Measurements from ENCODE around the gene CCDC149.

The CCDC149 gene

DNA sequence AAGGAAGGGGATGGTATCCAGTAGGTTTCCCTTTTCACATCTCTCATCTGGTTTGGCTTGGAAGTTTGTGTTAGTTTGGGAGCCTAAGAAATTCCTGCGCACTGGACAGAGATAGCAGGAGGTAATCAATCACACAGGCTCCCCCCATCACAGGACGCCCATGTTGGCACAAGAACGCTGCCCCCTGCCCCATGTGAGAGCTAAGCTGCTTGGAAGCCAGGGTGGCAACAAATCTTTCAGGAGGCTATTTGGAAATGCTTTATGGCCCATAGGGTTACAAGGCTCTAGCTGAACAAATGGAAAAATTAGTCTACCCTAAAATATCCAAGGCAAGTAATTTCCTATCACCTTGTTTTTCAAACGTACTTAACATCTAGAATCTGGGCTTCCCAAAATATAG lies 63.5 kb downstream of the CCDC149 start:
- Histone ChIP-seq H3K4me3 (ENCODE audit: low read depth, low read length, poor library complexity, severe bottlenecking) (no peak overlapping the region), H3K9me3 (ENCODE audit: low read length) (no peaks in the 10 kb centered on the region), H3K36me3 (ENCODE audit: insufficient read depth, low read length) (no peaks in the 10 kb centered on the region), H3K4me1 (ENCODE audit: insufficient read depth, low read length, severe bottlenecking) (no peaks in the 10 kb centered on the region), H3F3A (ENCODE audit: insufficient read depth, low read length) (no peaks in the 10 kb centered on the region), H3K79me2 (ENCODE audit: insufficient read depth, low read length) (no peaks in the 10 kb centered on the region), H2AFZ (ENCODE audit: low read length) (no peak overlapping the region), H3K9me2 (ENCODE audit: low read depth, low read length) (no peaks in the 10 kb centered on the region), H3K9ac (ENCODE audit: low read length) (no peak overlapping the region), H4K20me1 (ENCODE audit: insufficient read depth, low read length) (no peaks in the 10 kb centered on the region), H3K4me2 (ENCODE audit: low read length) (no peak overlapping the region), H3K27me3 (ENCODE audit: insufficient read depth, low read length) (no peaks in the 10 kb centered on the region), H3K27ac (ENCODE audit: low read depth, low read length, poor library complexity, severe bottlenecking) (no peak overlapping the region)
- TF ChIP-seq CTCF (IDR thresholded peaks at IDR 0.05; ENCODE audit: low read length), result no peak
- TF ChIP-seq EZH2 (IDR thresholded peaks at IDR 0.05; ENCODE audit: borderline replicate concordance, low read length), result no peak

DNA sequence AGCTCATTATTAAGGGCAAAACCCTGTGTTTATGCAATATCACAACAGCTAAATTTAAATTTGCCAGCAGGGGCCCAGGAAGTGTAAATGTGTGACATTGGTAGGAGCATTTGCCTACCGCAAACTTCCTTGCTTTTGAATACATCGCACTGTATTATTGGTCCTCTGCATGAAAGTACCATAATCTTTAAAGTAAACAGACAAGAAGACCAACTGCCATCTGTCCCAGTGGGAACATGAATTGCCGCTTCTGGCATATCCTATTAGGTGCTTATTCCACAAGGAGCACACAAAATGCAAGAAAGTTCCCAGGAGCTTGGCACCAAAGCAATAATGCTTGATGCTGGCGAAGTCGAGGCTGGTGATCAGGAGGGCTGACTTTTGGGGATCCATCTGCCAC lies 66.1 kb downstream of the CCDC149 start:
- no peak overlapping the region for H3K4me2 ChIP-seq (ENCODE audit: low read length)
- H3K4me1 ChIP-seq (ENCODE audit: insufficient read depth, low read length, severe bottlenecking), result no peaks in the 10 kb centered on the region
- H4K20me1 ChIP-seq (ENCODE audit: insufficient read depth, low read length), result no peaks in the 10 kb centered on the region
- H3K9me2 ChIP-seq (ENCODE audit: low read depth, low read length), result no peaks in the 10 kb centered on the region
- no peaks in the 10 kb centered on the region for H3K27me3 ChIP-seq (ENCODE audit: insufficient read depth, low read length)
- H3K36me3 ChIP-seq (ENCODE audit: insufficient read depth, low read length), result no peaks in the 10 kb centered on the region
- H3K9ac ChIP-seq (ENCODE audit: low read length), result no peak overlapping the region
- H3K27ac ChIP-seq (ENCODE audit: low read depth, low read length, poor library complexity, severe bottlenecking), result no peak overlapping the region
- no peak overlapping the region for H3K4me3 ChIP-seq (ENCODE audit: low read depth, low read length, poor library complexity, severe bottlenecking)
- TF ChIP-seq CTCF (IDR thresholded peaks at IDR 0.05; ENCODE audit: low read length), result no peak
- no peak for TF ChIP-seq EZH2 (IDR thresholded peaks at IDR 0.05; ENCODE audit: borderline replicate concordance, low read length)
- no peaks in the 10 kb centered on the region for H3K79me2 ChIP-seq (ENCODE audit: insufficient read depth, low read length)
- H3F3A ChIP-seq (ENCODE audit: insufficient read depth, low read length), result no peaks in the 10 kb centered on the region
- no peak overlapping the region for H2AFZ ChIP-seq (ENCODE audit: low read length)
- H3K9me3 ChIP-seq (ENCODE audit: low read length), result no peaks in the 10 kb centered on the region

DNA sequence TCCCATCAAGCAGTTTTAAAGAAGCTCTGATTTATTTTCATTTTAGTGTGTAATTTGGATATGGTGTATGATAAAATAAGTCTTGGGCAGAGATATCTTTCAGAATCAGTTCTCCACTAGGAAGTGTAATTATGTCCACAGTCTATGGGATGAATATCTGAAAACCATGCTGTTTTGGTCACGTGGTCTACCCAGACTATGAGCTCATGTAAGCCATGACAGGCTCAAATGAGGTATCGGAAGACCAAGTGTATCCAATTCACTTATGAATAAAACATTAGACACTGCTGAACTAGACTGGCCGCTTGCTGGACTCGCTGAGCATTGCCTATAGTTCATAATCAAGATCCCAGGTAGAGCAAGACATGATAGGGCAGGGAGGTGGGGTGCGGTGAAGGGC lies 66.9 kb downstream of the CCDC149 start:
- no peaks in the 10 kb centered on the region for H3F3A ChIP-seq (ENCODE audit: insufficient read depth, low read length)
- TF ChIP-seq EZH2 (IDR thresholded peaks at IDR 0.05; ENCODE audit: borderline replicate concordance, low read length) (no peak), CTCF (IDR thresholded peaks at IDR 0.05; ENCODE audit: low read length) (no peak)
- no peaks in the 10 kb centered on the region for H3K9me3 ChIP-seq (ENCODE audit: low read length)
- no peak overlapping the region for H3K4me3 ChIP-seq (ENCODE audit: low read depth, low read length, poor library complexity, severe bottlenecking)
- H3K9ac ChIP-seq (ENCODE audit: low read length), result no peak overlapping the region
- no peaks in the 10 kb centered on the region for H4K20me1 ChIP-seq (ENCODE audit: insufficient read depth, low read length)
- no peaks in the 10 kb centered on the region for H3K27me3 ChIP-seq (ENCODE audit: insufficient read depth, low read length)
- no peaks in the 10 kb centered on the region for H3K4me1 ChIP-seq (ENCODE audit: insufficient read depth, low read length, severe bottlenecking)
- no peak overlapping the region for H3K4me2 ChIP-seq (ENCODE audit: low read length)
- H3K79me2 ChIP-seq (ENCODE audit: insufficient read depth, low read length), result no peaks in the 10 kb centered on the region
- H3K36me3 ChIP-seq (ENCODE audit: insufficient read depth, low read length), result no peaks in the 10 kb centered on the region
- no peak overlapping the region for H3K27ac ChIP-seq (ENCODE audit: low read depth, low read length, poor library complexity, severe bottlenecking)
- no peak overlapping the region for H2AFZ ChIP-seq (ENCODE audit: low read length)
- H3K9me2 ChIP-seq (ENCODE audit: low read depth, low read length), result no peaks in the 10 kb centered on the region
